Activated CD8-positive, alpha-beta memory T cell treated with anti-CD3 and anti-CD28 coated beads for 4 hours (primary cell): ENCODE data around the gene LUZP2.
"Not testable (repeated sequence)": the region's sequence is repeated elsewhere in the genome, so short reads cannot be mapped to it uniquely, and the experiment has no call there.

Source experiments
- DNase-seq, 2 donors: peaks; one replicate each; pipeline ENCODE4 v3.0.0-alpha.2; 2020; ENCODE audit warnings: low read depth in 2 of 2

The LUZP2 gene

GRCh38 chr11:24900960-24901549 is 404.2 kb downstream of the LUZP2 start:
- DNase-seq: no peak

DNA sequence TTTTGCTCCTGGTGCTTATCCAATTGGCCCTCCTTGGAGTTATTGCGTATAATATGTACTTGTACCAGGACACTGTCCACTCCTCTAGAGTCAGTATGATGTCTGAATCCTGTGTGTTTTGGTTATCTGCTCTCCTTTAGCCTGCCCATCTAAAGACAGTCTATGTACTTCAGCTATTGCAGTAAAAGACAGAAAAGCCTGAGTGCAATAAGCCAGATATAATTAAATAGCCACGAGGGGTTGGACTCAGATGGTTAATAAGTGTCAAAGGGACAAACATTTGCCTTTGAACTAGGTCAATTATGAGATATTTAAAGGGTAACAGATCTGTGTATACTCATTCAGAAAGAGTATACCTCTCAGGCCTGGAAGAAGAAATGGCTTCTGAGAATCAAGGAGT is 406.7 kb downstream of the LUZP2 start:
- DNase-seq: no peak

- DNase-seq: no peak
Measured at GRCh38 chr11:24925091-24925490, 428.2 kb downstream of the LUZP2 start.

DNA sequence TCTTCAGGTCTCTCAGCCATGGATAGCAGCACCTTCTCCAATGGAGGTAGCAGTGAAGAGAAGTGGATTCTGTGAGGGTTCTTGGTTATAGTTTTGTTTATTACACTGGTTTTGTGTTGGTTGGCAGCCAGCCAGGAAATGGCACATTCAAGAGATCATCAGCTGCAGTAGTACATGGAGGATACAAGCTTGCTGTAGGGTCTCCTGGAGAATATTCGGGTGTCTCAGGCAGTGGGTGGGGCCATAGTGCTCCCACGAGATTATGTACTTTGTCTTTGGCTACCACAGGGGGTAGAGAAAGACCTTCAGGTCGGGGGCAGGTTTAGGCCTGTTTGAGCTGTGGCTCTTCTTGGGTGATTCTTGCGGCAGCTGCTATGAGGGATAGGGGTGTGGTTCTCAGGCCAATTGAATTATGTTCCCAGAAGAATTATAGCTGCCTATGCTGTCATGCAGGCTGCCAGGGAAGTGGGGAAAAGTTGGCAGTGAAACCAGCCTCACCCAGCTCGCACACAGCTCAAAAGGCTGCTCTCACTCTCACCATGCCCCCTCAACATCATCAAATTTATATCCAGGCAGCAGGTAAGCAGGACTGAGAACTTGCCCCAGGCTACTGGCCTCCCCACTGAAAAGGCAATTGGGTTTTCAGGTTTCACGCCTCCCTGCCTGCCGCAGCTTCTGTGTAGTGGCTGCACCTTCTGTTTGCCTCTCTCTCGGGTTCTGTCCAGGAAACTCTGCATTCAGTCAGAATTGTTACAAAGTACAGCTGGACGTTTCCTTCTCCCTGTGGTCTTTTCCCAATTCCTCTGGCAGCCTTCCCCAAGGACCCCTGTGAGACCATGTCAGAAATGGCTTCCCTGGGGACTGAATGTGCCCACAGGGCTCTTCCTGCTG is 435.5 kb downstream of the LUZP2 start:
- no peak for DNase-seq

DNA sequence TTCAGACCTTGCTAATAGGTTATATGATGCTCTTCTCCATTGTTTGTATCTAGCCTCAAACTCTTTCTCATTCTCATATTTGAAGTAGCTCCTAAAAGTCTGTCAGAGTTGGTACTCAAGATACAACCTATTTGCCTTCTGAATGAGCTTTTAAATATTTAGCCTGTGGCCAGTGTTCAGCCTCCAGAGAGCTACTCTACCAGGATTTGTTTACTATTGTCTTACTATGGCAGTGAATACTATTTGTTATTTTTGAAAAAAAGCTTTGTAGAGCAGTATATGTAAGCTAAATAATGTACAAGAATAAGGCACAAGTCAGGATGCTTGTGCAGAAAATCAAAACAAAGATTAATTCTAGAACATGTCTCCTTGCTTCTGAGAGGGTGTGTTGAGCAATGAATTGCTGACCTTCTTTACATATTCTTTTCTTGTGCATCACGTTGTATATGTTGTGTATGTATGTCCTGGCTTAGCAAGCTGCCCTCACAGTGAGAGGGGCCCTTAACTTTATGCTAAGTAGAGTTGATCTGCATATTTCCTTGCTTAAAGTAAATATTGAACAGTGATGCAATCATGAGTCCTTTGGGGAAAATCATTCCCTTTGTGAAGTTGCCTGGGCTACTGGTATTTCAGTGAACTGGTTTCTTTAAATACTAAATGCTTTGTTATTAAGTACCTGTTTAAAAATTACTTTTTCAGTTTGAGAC is 438.0 kb downstream of the LUZP2 start:
- DNase-seq: no peak

- DNase-seq: no peak
Measured at GRCh38 chr11:24944891-24945290, 448.0 kb downstream of the LUZP2 start.

- DNase-seq: no peak
Measured at GRCh38 chr11:24949406-24949805, 452.6 kb downstream of the LUZP2 start.

GRCh38 chr11:24963852-24964251 is 467.0 kb downstream of the LUZP2 start:
- no peak for DNase-seq

GRCh38 chr11:24965748-24966147 is 468.9 kb downstream of the LUZP2 start:
- DNase-seq: no peak

- DNase-seq: not testable (repeated sequence)
Measured at GRCh38 chr11:24993903-24994302, 497.1 kb downstream of the LUZP2 start.

DNA sequence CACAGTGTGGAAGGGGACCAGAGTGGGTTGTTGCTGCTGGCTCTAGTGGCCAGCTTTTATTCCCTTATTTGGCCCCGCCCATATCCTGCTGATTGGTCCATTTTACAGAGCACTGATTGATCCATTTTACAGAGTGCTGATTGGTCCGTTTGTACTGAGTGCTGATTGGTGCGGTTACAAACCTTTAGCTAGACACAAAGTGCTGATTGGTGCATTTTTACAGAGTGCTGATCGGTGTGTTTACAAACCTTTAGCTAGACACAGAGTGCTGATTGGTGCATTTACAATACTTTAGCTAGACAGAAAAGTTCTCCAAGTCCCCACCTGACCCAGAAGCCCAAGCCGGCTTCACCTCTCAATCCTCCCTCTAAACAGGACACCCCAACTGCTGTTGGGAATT is 503.1 kb downstream of the LUZP2 start:
- DNase-seq: not testable (repeated sequence)

DNA sequence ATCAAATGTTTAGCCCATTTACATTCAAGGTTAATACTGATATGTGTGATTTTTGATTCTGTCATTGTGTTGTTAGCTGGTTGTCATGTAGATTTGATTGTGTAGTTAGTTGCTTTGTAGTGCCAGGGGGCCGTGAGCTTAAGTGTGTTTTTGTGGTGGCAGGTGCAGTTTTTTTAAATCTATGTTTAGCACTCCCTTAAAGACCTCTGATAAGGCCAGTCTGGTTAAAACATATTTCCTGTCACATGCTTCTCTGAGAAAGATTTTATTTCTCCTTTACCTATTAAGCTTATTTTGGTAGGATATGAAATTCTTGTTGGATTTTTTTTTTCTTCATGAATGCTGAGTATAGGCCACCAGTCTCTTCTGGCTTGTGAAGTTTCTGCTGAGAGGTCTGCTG is 540.6 kb downstream of the LUZP2 start:
- no peak for DNase-seq

DNA sequence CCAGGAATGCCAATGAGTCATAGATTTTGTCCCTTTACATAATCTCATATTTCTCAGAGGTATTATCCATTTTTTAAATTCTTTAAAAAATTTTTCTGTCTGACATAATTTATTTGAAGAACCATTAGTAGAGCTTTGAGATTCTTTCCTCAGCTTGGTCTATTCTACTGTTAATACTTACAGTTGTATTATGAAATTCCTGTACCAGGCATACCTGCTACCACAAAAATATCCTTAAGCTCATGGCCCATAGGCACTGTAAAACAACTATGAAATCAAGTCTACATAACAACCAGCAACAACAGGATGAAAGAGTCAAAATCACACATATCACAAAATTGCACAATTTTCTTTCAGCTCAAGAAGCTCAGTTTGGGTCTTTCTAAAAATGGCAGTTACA is 541.3 kb downstream of the LUZP2 start:
- DNase-seq: no peak

DNA sequence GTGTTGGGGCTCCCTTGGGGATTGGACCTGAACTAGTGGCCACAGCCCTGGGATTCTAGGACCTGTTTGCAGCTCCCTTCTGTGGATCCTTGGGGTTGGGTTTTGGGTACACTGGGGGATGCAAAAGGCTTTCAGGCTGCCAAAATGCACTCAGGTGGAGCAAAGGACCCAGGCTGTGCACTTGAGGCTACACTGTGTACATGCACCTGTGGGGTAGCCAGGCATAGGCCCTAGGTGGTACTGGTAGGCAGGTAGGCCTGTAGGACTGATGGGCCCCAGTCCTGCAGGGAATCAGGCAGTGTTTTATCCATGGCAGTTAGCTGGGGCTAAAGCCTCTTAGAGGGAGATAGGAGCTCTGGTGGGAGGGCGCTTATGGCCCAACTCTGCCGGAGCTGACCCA is 542.3 kb downstream of the LUZP2 start:
- DNase-seq: no peak

DNA sequence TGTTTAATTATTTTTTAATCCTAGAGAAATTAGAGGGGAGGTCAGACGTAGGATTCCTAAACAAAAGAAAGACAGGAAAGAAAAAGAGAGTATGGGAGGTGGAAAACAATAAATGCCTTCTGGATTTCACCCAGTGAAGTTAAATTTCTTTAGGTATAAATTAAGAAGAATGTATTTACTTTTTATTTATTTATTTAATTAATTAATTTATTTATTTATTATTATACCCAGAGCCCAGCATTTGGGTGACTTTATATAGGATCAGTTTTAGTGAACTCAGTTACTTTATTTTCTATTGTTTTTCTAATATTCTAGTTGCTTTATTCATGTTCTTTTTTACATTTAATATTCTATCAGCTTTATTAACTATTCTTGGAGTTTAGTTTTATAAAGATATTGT is 551.8 kb downstream of the LUZP2 start:
- DNase-seq: no peak

- DNase-seq: no peak
Measured at GRCh38 chr11:25052844-25053243, 556.0 kb downstream of the LUZP2 start.

- DNase-seq: no peak
Measured at GRCh38 chr11:25057861-25058260, 561.0 kb downstream of the LUZP2 start.

- DNase-seq: no peak
Measured at GRCh38 chr11:25065746-25066145, 568.9 kb downstream of the LUZP2 start.

DNA sequence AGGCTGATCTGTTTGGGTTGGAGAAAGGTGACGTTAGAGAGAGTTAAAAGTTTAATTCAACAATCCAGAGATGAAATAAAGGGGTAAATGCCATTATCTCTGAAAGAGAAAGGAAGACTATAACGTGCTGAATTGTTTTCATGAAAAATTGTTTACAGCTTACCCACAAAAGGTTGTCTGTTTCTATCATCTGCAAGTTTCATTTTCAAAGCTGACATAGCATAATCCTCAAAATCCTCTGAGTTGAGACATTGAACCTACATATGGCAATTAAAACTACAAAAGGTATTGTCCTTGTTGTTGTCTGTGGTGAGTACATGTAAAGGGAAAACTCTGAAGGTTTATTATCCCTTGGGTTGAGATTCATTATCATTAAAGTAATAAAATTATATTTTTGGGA is 569.9 kb downstream of the LUZP2 start:
- no peak for DNase-seq

DNA sequence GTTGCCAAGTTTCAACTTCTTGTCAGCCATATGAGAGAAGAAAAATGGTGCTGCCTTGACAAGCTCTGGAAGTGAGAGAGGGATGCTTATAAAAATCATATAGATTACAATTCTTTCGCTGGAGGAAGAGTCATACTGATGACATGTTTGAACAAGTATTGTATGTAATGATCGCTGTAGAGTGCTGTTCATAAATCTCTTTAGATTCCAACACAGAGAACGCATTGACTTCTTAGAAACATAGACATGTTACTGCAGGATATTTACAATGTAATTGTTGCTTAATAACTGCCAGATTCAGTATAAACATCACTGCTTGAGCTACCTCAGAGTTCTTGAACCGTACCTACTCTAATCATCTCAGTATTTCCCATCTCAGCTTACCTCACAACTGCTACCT is 571.6 kb downstream of the LUZP2 start:
- no peak for DNase-seq

DNA sequence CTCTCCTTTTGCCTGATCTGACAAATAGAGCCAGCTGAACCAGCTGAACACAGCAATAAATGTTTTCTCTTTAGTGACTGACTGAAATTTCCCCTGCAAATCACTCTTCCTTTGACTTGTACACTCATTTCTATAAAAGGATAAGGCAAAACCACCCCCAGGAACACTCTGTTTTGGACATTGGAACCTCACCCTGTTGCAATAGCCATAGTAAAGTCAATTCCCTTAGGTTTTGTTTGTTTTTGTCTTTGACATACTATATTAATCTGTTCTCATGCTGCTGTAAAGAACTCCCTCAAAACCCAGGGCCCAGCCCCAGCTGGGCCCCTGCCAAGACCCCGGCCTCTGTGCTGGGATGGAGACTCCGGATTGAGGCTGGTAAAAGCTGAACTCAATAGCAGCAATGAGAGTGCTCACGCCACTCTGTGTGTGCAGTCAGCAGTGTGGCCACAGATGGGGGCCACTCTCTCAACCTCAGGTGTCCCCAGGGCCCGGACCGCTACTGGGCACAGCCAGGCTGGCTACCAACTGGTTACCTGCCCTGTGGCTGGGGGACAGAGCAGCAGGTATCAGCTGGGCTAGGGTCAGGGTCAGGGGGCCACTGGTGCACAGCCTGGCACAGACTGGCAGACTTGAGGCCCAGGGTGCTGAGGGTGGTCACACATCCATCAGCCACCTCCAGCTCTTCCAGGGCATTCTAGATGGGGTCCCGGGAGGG is 597.4 kb downstream of the LUZP2 start:
- no peak for DNase-seq

DNA sequence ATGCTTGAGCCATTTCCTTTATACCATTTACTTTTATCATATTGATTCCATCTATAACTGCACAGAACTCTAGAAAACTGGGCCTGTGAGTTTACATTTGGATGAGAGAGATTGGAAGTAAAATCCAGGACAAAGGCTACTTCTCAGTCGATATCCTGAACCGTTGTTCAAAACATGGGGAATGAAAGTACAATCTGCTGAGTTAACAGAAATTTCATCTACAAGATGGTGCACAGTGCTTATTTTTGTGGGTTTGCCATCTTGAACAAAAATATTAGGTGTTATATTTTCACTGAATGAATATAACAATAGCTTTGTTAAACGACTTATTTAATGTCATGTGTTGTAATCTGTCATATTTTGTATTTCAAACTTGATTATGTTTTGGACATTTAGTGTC is 622.6 kb downstream of the LUZP2 start:
- no peak for DNase-seq
